CD14-positive monocyte (primary cell): ENCODE data around the gene GLB1L3. TPM values are rescaled to one million over a fixed set of nuclear protein-coding genes. Genes with fewer than 3 reads are reported as not detected.

Experiments
- DNase-seq, 3 donors: peaks; one replicate each; pipeline ENCODE4 v3.0.0-alpha.2; 2011 to 2022
- H2AFZ ChIP-seq: 2 replicates; pipeline ENCODE4 v1.6.0; 2012; ENCODE audit warnings: mild to moderate bottlenecking, low read depth, low read length, inconsistent platforms; ENCODE audit not compliant: insufficient read depth, poor library complexity, severe bottlenecking
- H3K27ac ChIP-seq, 2 donors: 1 replicate in 1 of 2; 2 replicates in 1 of 2; pipeline ENCODE4 v1.5.1; 2012 to 2013; ENCODE audit warnings: low read length in 2 of 2, control low read depth in 1 of 2, inconsistent platforms in 1 of 2, low read depth in 1 of 2, mild to moderate bottlenecking in 1 of 2
- H3K27me3 ChIP-seq, 2 donors: one replicate each; pipeline versions ENCODE4 v1.6.0 to v1.6.1; 2011 to 2013; ENCODE audit warnings: low read length in 2 of 2; ENCODE audit not compliant: control insufficient read depth in 2 of 2, insufficient read depth in 2 of 2
- H3K36me3 ChIP-seq, 2 donors: replicated peaks in 1 of 2; 1 replicate in 1 of 2; 2 replicates in 1 of 2; pipeline versions ENCODE4 v1.5.1 to v1.6.1; 2012 to 2013; ENCODE audit warnings: low read length in 2 of 2, control low read depth in 1 of 2, inconsistent platforms in 1 of 2, mild to moderate bottlenecking in 1 of 2; ENCODE audit not compliant: insufficient read depth in 2 of 2, control insufficient read depth in 1 of 2
- H3K4me1 ChIP-seq, 2 donors: 1 replicate in 1 of 2; 2 replicates in 1 of 2; pipeline versions ENCODE4 v1.5.1 to v1.6.1; 2012 to 2013; ENCODE audit warnings: low read length in 2 of 2, control low read depth in 1 of 2, inconsistent platforms in 1 of 2, mild to moderate bottlenecking in 1 of 2, moderate library complexity in 1 of 2; ENCODE audit not compliant: insufficient read depth in 2 of 2, control insufficient read depth in 1 of 2
- H3K4me2 ChIP-seq: replicated peaks from 2 replicates; pipeline ENCODE3; 2012; ENCODE audit warnings: low read length, moderate library complexity, mild to moderate bottlenecking; ENCODE audit not compliant: poor library complexity, severe bottlenecking; ENCODE audit errors: extremely low read depth
- H3K4me3 ChIP-seq, 3 experiments: fragments of 200-600 bp in 1 of 3; sonication (generic) in 1 of 3; replicated peaks in 1 of 3; 1 replicate in 2 of 3; 2 replicates in 1 of 3; pipeline ENCODE4 v1.5.1; 2011 to 2013; ENCODE audit warnings: low read length in 3 of 3, mild to moderate bottlenecking in 3 of 3, control low read depth in 2 of 3, low read depth in 2 of 3, inconsistent platforms in 1 of 3, moderate library complexity in 1 of 3
- H3K79me2 ChIP-seq: 2 replicates; pipeline ENCODE4 v1.6.0; 2012; ENCODE audit warnings: mild to moderate bottlenecking, control low read depth, inconsistent platforms, low read length, moderate library complexity; ENCODE audit not compliant: insufficient read depth
- H3K9ac ChIP-seq: 2 replicates; pipeline ENCODE4 v1.6.0; 2017; ENCODE audit warnings: low read length, mild to moderate bottlenecking; ENCODE audit not compliant: insufficient read depth, poor library complexity, severe bottlenecking
- H3K9me3 ChIP-seq, 2 donors: replicated peaks in 1 of 2; 1 replicate in 1 of 2; 2 replicates in 1 of 2; pipeline versions ENCODE4 v1.5.1 to v1.6.1; 2012 to 2013; ENCODE audit warnings: low read length in 2 of 2, control low read depth in 1 of 2; ENCODE audit not compliant: control insufficient read depth in 1 of 2, insufficient read depth in 1 of 2
- H4K20me1 ChIP-seq: 2 replicates; pipeline ENCODE4 v1.6.0; 2012; ENCODE audit warnings: mild to moderate bottlenecking, low read length, control low read depth, moderate library complexity; ENCODE audit not compliant: insufficient read depth
- H3K27ac Mint-ChIP-seq, 7 donors: one replicate each; pipeline ENCODE4 v1.8.0; 2020; ENCODE audit warnings: mild to moderate bottlenecking in 7 of 7, mixed read lengths in 7 of 7, moderate library complexity in 6 of 7, inconsistent platforms in 2 of 7
- H3K27me3 Mint-ChIP-seq, 3 donors: one replicate each; pipeline ENCODE4 v1.8.0; 2021 to 2022; ENCODE audit warnings: low read depth in 3 of 3, mild to moderate bottlenecking in 3 of 3, mixed read lengths in 3 of 3, moderate library complexity in 3 of 3, inconsistent platforms in 1 of 3
- H3K36me3 Mint-ChIP-seq, 2 donors: one replicate each; pipeline ENCODE4 v1.8.0; 2020; ENCODE audit warnings: mixed read lengths in 2 of 2, inconsistent platforms in 1 of 2, mild to moderate bottlenecking in 1 of 2
- H3K4me1 Mint-ChIP-seq: one replicate; pipeline ENCODE4 v1.8.0; 2020; ENCODE audit warnings: mild to moderate bottlenecking, mixed read lengths
- H3K4me3 Mint-ChIP-seq, 2 donors: one replicate each; pipeline ENCODE4 v1.8.0; 2020; ENCODE audit warnings: mild to moderate bottlenecking in 2 of 2, mixed read lengths in 2 of 2, moderate library complexity in 1 of 2
- H3K9me3 Mint-ChIP-seq, 7 donors: one replicate each; pipeline ENCODE4 v1.8.0; 2020 to 2022; ENCODE audit warnings: mixed read lengths in 7 of 7, mild to moderate bottlenecking in 6 of 7, moderate library complexity in 6 of 7, inconsistent platforms in 2 of 7
- WGBS: methylation state at CpG from one replicate; pipeline ENCODE4 v1.1.5; 2013; ENCODE audit warnings: missing lambda C conversion rate; ENCODE audit not compliant: insufficient coverage; 5-methylcytosine and 5-hydroxymethylcytosine counted together
- intact Hi-C, 2 donors: fragments of 100-400 bp; cut with micrococcal nuclease; formaldehyde crosslinking; loops; one replicate each; pipeline versions ENCODE4 v1.15.0 to v1.15.1; 2023
- polyA plus RNA-seq, 3 donors: library from polyadenylated mRNA; depleted of rRNA in 1 of 3; unstranded in 2 of 3; stranded (reverse) in 1 of 3; fragments of 300-500 nt in 2 of 3; fragments of >200 nt in 1 of 3; fragmentation: Illumina TruSeq in 2 of 3; gene quantifications; 1 replicate in 2 of 3; 2 replicates in 1 of 3; pipeline ENCODE4 v1.2.3, GENCODE V29; 2012 to 2021
- TF ChIP-seq, protein P1 (sequence below): fragments of 200-600 bp; IDR thresholded peaks from one replicate; pipeline ENCODE4 v1.8.0; 2022; ENCODE audit warnings: antibody characterized with exemption, mild to moderate bottlenecking

Gene GLB1L3
- polyA plus RNA-seq, 3 donors: not detected

DNA sequence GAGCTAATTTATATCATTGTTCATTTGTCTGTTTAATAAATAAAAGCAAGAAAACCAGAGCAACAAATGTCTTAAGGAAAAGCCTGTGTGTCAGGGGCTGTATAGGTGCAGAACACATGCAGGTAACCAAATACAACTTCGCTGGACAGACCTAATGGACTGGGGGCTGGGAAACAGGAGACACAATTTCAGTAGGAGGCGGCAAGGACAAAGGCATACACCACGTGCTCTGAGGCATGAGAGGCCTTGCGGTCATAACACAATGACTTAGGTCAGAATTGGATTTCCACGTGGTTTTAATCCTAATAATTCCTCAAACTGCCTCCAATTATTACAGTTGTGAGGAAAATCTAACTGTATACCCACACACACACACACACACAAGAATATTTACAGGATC, 8.7 kb upstream of the GLB1L3 start:
- Histone ChIP-seq H3K27me3 (peaks cover 19 to 66% of the 10 kb centered on the region in 2 donors), H3K79me2 (no peaks in the 10 kb centered on the region), H3K27ac (no peak overlapping the region), H2AFZ (no peak overlapping the region), H3K4me1 (peaks cover 16 to 25% of the 10 kb centered on the region in 2 donors), H3K36me3 (peaks cover 12 to 22% of the 10 kb centered on the region in 2 donors), H3K9ac (no peak overlapping the region), H3K4me3 (no peak overlapping the region), H4K20me1 (no peaks in the 10 kb centered on the region), H3K9me3 (no peaks in the 10 kb centered on the region), H3K4me2 (no peak overlapping the region)
- H3K4me3 Mint-ChIP-seq: peak overlapping the region in 1 of 2 donors; percentile 75
- intact Hi-C loops: no loop called here
- TF ChIP-seq, protein P1, sequence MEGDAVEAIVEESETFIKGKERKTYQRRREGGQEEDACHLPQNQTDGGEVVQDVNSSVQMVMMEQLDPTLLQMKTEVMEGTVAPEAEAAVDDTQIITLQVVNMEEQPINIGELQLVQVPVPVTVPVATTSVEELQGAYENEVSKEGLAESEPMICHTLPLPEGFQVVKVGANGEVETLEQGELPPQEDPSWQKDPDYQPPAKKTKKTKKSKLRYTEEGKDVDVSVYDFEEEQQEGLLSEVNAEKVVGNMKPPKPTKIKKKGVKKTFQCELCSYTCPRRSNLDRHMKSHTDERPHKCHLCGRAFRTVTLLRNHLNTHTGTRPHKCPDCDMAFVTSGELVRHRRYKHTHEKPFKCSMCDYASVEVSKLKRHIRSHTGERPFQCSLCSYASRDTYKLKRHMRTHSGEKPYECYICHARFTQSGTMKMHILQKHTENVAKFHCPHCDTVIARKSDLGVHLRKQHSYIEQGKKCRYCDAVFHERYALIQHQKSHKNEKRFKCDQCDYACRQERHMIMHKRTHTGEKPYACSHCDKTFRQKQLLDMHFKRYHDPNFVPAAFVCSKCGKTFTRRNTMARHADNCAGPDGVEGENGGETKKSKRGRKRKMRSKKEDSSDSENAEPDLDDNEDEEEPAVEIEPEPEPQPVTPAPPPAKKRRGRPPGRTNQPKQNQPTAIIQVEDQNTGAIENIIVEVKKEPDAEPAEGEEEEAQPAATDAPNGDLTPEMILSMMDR: no peak
- H3K4me1 Mint-ChIP-seq: peaks cover 35% of the 10 kb centered on the region
- H3K27ac Mint-ChIP-seq: no peak overlapping the region
- DNase-seq: no peak
- peaks cover 61 to 71% (median 61%) of the 10 kb centered on the region in 3 donors for H3K27me3 Mint-ChIP-seq
- peaks cover 0 to 2% (median 0%) of the 10 kb centered on the region in 7 donors for H3K9me3 Mint-ChIP-seq
- H3K36me3 Mint-ChIP-seq: peaks cover 25 to 33% of the 10 kb centered on the region in 2 donors
- whole genome bisulfite sequencing: 100% methylated on average over 4 of the region's 5 CpGs

DNA sequence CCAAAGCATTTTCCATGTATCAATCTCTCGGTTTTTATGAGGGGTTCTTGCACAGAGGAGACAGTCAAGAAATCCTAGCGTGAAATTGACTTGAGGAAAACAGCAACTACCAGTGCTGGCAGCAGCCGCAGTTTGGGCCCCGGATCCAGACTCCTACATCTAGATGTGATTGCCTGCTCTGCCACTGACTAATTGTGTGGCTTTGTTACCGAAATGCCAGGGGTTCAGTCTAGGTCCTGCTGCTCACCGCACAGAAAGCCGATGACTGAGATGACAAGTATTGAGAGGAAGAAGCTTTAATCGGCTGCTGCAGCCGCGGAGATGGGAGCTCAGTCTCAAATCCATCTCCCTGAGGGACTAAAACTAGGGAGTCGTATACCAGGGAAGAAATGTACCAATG, 8.2 kb upstream of the GLB1L3 start:
- Histone ChIP-seq H3K4me3 (no peak overlapping the region), H3K9ac (no peak overlapping the region), H3K27ac (no peak overlapping the region), H4K20me1 (no peaks in the 10 kb centered on the region), H2AFZ (no peak overlapping the region), H3K9me3 (no peaks in the 10 kb centered on the region), H3K79me2 (no peaks in the 10 kb centered on the region), H3K27me3 (peaks cover 24 to 66% of the 10 kb centered on the region in 2 donors), H3K4me2 (no peak overlapping the region), H3K4me1 (peaks cover 16 to 25% of the 10 kb centered on the region in 2 donors), H3K36me3 (peaks cover 7 to 17% of the 10 kb centered on the region in 2 donors)
- Mint-ChIP-seq H3K36me3 (peaks cover 22 to 28% of the 10 kb centered on the region in 2 donors), H3K9me3 (peaks cover 0 to 2% (median 0%) of the 10 kb centered on the region in 7 donors), H3K27ac (peak overlapping the region in 1 of 7 donors; percentile 68), H3K4me3 (peak overlapping the region in 1 of 2 donors; percentile 68), H3K4me1 (peaks cover 35% of the 10 kb centered on the region), H3K27me3 (peaks cover 63 to 72% (median 64%) of the 10 kb centered on the region in 3 donors)
- intact Hi-C loops: no loop called here
- DNase-seq: no peak
- 84% methylated on average over 10 of the region's 11 CpGs for WGBS
- TF ChIP-seq, protein P1: no peak
